ENCODE results near the gene SLC66A1. TPM values are rescaled to one million over a fixed set of nuclear protein-coding genes. Genes with fewer than 3 reads are reported as not detected.

SLC66A1 gene
- total and polyA plus RNA-seq, 2 of the 13 experiments (the other 11 are each of a cell fraction or from before 2014, with no cell fraction given) = 15.4 to 18.9 TPM

- TF ChIP-seq ZNF609 (CRISPR knock-in tag; IDR thresholded peaks at IDR 0.05; ENCODE audit: borderline replicate concordance) = no peak
- 0 out of 2 replicates have a peak, but pooled peaks have one; percentile 33 for TF ChIP-seq ZNF280B (CRISPR knock-in tag; IDR thresholded peaks at IDR 0.05; ENCODE audit: borderline replicate concordance)
- TF ChIP-seq SOX6 (IDR thresholded peaks at IDR 0.05) = no peak
- peak; percentile 22; the same call in 1 of the 2 replicates for TF ChIP-seq SOX6 (CRISPR knock-in tag; IDR thresholded peaks at IDR 0.05)
- TF ChIP-seq CREB3 (CRISPR knock-in tag; IDR thresholded peaks at IDR 0.05) = 0 out of 2 replicates have a peak, but pooled peaks have one; percentile 5
- peak; percentile 79; the same call in 1 of the 2 replicates for TF ChIP-seq ZNF225 (CRISPR knock-in tag; IDR thresholded peaks at IDR 0.05)
- TF ChIP-seq ETS1 (CRISPR knock-in tag; IDR thresholded peaks at IDR 0.05) = no peak
- TF ChIP-seq SP140L (CRISPR knock-in tag; IDR thresholded peaks at IDR 0.05; ENCODE audit: borderline replicate concordance) = no peak
- no peak for TF ChIP-seq SSRP1 (CRISPR knock-in tag; IDR thresholded peaks at IDR 0.05)
- no peak for TF ChIP-seq MTF2 (CRISPR knock-in tag; IDR thresholded peaks at IDR 0.05; ENCODE audit: borderline replicate concordance)
- TF ChIP-seq ZNF235 (CRISPR knock-in tag; IDR thresholded peaks at IDR 0.05; ENCODE audit: borderline replicate concordance) = 0 out of 2 replicates have a peak, but pooled peaks have one; percentile 8
- TF ChIP-seq KLF13 (CRISPR knock-in tag; IDR thresholded peaks at IDR 0.05) = 0 out of 2 replicates have a peak, but pooled peaks have one; percentile 39
- TF ChIP-seq ZNF143 (CRISPR knock-in tag; IDR thresholded peaks at IDR 0.05) = no peak
- no peak; the same call in 1 of the 2 replicates for TF ChIP-seq RAD21 (CRISPR knock-in tag; IDR thresholded peaks at IDR 0.05)
- peak; percentile 39 for TF ChIP-seq AGO2 (optimal IDR thresholded peaks at IDR 0.05; ENCODE audit: low read depth, low read length)
- peak; percentile 30 for TF ChIP-seq ZNF883 (CRISPR knock-in tag; IDR thresholded peaks at IDR 0.05; ENCODE audit: not compliant biosample characterization)
- TF ChIP-seq ZNF563 (CRISPR knock-in tag; IDR thresholded peaks at IDR 0.05) = 0 out of 2 replicates have a peak, but pooled peaks have one; percentile 37
- no peak for TF ChIP-seq TFAP4 (IDR thresholded peaks at IDR 0.05; ENCODE audit: borderline replicate concordance, low read depth)
- 0 out of 2 replicates have a peak, but pooled peaks have one; percentile 38 for TF ChIP-seq ZNF839 (CRISPR knock-in tag; IDR thresholded peaks at IDR 0.05; ENCODE audit: borderline replicate concordance)
- TF ChIP-seq ZNF782 (CRISPR knock-in tag; IDR thresholded peaks at IDR 0.05; ENCODE audit: borderline replicate concordance) = no peak
- 0 out of 2 replicates have a peak, but pooled peaks have one; percentile 73 for TF ChIP-seq ZNF598 (CRISPR knock-in tag; IDR thresholded peaks at IDR 0.05; ENCODE audit: borderline replicate concordance)
These were observed 609 bp upstream of the SLC66A1 start (continued) for GRCh38 chr1:19311503-19311930.

Measured in HepG2 (cell line).